Epithelial cell of proximal tubule (primary cell): ENCODE results near the gene OR2Z1. TPM values are rescaled to one million over a fixed set of nuclear protein-coding genes. Genes with fewer than 3 reads are reported as not detected.

Experiments
- DNase-seq: peaks from one replicate; pipeline ENCODE4 v3.0.0-alpha.2; 2011; ENCODE audit warnings: low read depth
- H3K4me3 ChIP-seq: 2 replicates; pipeline ENCODE4 v1.5.1; 2011; ENCODE audit warnings: low read depth, mild to moderate bottlenecking, low read length
- total RNA-seq: library from RNA; depleted of rRNA; stranded (reverse); fragments of >200 nt; gene quantifications from 2 replicates; pipeline ENCODE4 v1.2.3, GENCODE V29; 2015
- TF ChIP-seq, protein P1 (sequence below): conservative IDR thresholded peaks from 2 replicates; pipeline ENCODE4 v1.5.1; 2012; ENCODE audit warnings: low read depth, mild to moderate bottlenecking, low read length

Gene OR2Z1
- total RNA-seq, 1 donor from 2014 or later, result not detected

DNA sequence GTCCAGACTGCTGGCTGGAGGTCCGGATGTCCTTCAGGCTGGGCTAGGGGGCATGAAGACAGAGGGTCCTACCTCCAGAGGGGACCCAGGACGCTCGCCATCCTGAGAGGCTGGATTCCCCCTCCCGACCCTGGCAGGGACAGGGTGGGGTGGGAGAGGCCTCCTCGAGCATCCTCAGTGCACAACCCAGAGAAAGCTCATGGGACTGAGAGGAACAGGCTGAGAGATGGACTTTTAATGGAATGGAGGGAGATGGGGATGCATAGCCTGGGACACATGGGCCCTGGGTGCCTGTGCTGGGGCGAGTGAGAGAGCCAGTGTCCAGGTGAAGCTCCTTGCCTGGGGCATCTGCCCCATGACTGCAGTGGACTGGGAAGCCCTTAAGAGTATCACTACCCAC is 25.9 kb upstream of the OR2Z1 start:
- TF ChIP-seq, protein P1, sequence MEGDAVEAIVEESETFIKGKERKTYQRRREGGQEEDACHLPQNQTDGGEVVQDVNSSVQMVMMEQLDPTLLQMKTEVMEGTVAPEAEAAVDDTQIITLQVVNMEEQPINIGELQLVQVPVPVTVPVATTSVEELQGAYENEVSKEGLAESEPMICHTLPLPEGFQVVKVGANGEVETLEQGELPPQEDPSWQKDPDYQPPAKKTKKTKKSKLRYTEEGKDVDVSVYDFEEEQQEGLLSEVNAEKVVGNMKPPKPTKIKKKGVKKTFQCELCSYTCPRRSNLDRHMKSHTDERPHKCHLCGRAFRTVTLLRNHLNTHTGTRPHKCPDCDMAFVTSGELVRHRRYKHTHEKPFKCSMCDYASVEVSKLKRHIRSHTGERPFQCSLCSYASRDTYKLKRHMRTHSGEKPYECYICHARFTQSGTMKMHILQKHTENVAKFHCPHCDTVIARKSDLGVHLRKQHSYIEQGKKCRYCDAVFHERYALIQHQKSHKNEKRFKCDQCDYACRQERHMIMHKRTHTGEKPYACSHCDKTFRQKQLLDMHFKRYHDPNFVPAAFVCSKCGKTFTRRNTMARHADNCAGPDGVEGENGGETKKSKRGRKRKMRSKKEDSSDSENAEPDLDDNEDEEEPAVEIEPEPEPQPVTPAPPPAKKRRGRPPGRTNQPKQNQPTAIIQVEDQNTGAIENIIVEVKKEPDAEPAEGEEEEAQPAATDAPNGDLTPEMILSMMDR, result no peak
- DNase-seq, result no peak
- H3K4me3 ChIP-seq, result no peak overlapping the region

DNA sequence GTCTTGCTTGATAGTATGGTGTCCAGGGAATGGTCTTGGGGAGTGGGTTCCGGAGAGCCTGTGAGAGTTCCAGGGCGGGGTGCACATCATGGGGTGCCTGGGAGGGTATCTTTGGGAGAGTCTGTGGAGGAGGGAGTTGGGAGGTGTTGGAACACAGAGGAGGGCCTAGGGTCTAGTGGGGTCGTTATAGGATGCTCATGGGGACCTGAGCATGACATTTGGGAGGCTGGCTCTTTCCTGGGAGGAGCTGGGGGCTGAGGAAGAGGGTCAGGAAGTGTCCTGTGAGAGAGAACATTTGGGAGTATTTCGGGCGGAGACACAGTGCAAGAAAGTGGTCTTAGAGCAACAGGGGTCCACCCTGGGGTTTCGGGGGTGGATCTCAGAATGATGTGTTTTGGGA is 25.5 kb upstream of the OR2Z1 start:
- no peak for DNase-seq
- TF ChIP-seq, protein P1, result no peak
- H3K4me3 ChIP-seq, result no peak overlapping the region

DNA sequence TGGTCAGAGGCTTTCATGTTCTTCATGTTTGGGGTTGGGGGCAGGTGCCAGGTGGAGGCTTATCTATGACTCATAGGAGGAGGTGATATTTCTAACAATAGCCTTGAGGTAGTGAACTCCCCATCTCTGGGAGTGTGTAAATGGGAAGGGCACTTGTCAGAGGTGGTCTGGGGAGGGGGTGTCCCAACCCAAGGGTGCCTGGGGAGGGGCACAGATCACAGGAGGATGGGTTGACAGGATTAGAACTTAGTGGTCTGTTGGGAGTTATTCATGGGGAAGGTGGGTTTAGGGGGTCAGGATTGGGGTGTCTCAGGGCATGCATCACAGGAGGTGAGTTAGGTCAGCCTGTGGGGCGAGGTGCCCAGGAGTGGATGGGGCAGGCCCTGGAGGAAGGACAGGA is 24.4 kb upstream of the OR2Z1 start:
- DNase-seq, result no peak
- H3K4me3 ChIP-seq, result no peak overlapping the region
- TF ChIP-seq, protein P1, result no peak

DNA sequence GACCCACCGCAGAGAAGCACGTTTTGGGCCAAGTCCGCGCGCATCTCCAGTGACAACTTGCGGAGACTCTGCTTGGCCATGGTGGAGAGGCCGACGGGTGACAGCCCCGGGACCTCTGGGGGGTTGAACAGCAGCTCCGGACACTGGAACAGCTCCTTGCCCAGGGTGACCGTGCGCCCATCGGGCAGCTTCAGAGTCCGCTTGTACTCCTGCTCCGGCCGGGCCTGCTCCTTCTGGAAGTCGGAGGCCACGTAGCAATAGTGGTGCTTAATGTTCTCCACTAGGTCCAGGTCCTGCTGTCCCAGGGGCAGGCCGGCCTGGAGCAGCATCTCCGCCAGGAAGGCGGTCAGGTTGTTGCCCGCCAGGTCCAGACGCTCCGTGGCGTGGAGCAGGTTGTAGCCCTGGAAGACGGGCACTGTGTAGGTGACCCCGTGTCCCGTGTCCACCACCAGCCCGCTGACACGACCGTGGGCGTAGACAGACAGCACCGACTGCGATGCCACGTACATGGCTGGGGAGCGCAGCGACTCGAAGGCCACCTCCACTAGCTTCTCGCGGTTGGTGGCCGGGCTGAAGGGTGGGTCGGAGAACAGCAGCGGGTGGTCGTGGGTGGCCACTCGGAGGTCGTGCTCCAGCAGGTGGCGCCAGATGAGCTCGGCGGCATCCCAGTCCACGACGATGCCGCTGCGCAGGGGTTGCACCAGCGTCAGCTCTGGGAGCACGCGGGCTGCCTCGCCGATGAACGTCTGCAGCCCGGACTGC is 23.6 kb upstream of the OR2Z1 start:
- DNase-seq, result no peak
- TF ChIP-seq, protein P1, result no peak
- H3K4me3 ChIP-seq, result no peak overlapping the region

DNA sequence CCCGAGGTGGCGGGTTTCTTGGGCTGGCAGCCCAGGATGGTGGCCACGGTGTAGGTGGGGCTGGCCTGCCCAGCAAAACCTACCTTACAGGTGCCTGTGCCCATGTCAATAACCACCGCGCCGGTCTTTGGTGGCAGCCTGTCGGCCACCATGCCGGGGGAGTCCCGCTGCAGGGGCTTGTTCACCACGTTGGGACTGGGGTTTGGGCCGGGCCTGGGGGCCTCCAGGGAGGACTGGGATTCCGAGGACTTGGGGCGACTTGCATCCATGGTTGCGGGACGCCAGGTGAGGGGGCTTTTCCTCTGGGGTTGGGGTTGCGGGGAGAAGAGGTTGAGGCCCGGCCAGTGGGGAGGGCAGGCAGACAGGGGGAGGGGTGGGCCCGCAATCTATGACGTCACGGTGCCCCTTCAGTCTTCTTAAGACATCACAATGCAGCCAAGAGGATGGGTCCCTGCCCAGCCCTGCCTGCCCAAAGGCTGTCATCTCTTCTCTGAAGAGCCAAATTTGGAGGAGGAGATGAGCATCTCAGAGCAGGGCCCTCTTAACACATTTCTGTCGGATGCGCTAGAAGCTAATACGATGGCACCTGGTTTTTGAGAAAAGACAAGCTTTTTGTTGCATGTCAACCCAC is 22.9 kb upstream of the OR2Z1 start, which contains the start of gene ACTL9:
ACTL9 (minus strand) TSS at position 363 of the 631 bp plus-strand sequence; CDS start at position 269, 94 bp downstream.
- TF ChIP-seq, protein P1, result no peak
- DNase-seq, result no peak
- no peak within 1 kb of the TSS for H3K4me3 ChIP-seq

DNA sequence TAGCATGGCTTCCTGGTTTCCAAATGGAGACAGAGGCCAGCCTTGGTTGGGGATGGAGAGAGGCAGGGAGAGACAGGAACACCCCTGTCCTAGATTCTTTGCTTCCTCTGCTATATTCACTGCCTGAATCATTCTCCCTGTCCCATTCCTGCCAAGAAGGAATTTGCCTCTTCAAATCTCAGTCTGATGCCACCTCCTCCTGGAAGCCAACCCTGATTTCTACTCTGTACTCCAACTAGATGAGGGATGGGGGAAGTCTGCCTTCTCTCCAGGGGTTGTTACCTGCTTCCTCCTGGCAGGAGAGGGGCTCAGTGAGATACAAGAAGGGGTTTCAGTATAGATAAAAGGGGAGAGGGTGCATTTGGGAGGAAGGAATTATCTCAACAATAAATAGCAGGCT is 21.5 kb upstream of the OR2Z1 start:
- TF ChIP-seq, protein P1, result no peak
- H3K4me3 ChIP-seq, result no peak overlapping the region
- DNase-seq, result no peak
